ENCODE results near the gene DESI1. TPM values are rescaled to one million over a fixed set of nuclear protein-coding genes. Genes with fewer than 3 reads are reported as not detected.
A peak's percentile ranks its signal among the peaks of the same experiment; 100 is the strongest.

Gene DESI1
- total RNA-seq, 1 donor from 2014 or later: 22.7 TPM

DNA sequence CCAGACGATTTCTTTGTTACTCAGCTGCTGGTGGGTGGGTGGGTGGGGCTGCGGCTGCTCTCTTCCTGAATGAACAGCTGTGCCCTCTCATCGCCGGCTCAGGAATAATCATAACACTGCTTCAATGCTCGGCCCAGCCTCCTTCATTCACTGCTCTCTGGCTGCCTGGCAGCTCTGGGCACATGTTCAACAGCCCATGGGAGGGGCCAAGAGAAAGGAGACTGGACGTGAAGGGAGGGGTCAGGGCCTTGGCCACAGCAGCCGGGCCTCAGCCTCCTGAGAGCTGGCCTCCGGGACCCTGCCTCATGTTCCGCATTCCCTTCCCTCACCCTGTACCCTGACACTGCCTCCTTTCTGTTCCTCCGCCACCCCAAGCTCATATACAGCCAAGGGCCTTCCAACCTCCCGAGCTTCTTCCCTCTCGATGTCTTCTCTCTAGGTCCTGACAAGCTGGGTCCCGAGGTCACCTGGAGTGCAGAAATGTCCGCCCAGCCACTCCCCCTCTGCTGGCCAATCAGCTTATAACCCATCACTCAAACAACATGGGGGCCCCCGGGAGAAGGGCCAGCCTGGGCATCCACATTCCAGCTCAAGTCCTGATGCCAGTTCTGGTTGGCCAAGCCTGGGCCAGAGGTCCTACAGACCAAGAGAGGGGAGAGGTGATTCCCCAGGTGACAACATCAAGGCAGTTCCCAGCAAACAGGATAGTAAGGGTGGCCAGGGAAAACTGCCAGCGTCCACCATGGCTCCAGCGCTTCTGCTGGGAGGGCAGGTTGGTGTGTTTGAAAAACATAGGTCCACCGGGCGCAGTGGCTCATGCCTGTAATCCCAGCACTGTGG, 63.2 kb downstream of the DESI1 start:
- Mint-ChIP-seq H3K36me3 (no peaks in the 10 kb centered on the region), H3K9me3 (peaks cover 2% of the 10 kb centered on the region), H3K4me1 (peaks cover 62% of the 10 kb centered on the region), H3K27ac (peak overlapping the region; percentile 88), H3K27me3 (ENCODE audit: insufficient read depth, low read depth) (peaks cover 25% of the 10 kb centered on the region), H3K4me3 (peak overlapping the region; percentile 18)
- Histone ChIP-seq H3K4me3 (no peak overlapping the region), H3K4me2 (peak overlapping the region; percentile 29), H3K36me3 (no peaks in the 10 kb centered on the region), H3K27me3 (no peaks in the 10 kb centered on the region), H3K9ac (no peak overlapping the region), H4K20me1 (ENCODE audit: low read depth) (no peaks in the 10 kb centered on the region), H3F3A (ENCODE audit: low read depth) (no peaks in the 10 kb centered on the region), H3K79me2 (ENCODE audit: low read depth) (no peaks in the 10 kb centered on the region), H3K27ac (no peak overlapping the region), H2AFZ (replicated peaks) (peak overlapping the region; percentile 63), H3K4me1 (peaks cover 22% of the 10 kb centered on the region), H3K9me3 (ENCODE audit: low read depth) (no peaks in the 10 kb centered on the region)
- TF ChIP-seq EZH2 (IDR thresholded peaks at IDR 0.05) (no peak), EZH2phosphoT487 (IDR thresholded peaks at IDR 0.05) (no peak)
- TF ChIP-seq, protein P1, sequence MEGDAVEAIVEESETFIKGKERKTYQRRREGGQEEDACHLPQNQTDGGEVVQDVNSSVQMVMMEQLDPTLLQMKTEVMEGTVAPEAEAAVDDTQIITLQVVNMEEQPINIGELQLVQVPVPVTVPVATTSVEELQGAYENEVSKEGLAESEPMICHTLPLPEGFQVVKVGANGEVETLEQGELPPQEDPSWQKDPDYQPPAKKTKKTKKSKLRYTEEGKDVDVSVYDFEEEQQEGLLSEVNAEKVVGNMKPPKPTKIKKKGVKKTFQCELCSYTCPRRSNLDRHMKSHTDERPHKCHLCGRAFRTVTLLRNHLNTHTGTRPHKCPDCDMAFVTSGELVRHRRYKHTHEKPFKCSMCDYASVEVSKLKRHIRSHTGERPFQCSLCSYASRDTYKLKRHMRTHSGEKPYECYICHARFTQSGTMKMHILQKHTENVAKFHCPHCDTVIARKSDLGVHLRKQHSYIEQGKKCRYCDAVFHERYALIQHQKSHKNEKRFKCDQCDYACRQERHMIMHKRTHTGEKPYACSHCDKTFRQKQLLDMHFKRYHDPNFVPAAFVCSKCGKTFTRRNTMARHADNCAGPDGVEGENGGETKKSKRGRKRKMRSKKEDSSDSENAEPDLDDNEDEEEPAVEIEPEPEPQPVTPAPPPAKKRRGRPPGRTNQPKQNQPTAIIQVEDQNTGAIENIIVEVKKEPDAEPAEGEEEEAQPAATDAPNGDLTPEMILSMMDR (IDR thresholded peaks at IDR 0.05): no peak
- no peak for DNase-seq (ENCODE audit: low spot score)

DNA sequence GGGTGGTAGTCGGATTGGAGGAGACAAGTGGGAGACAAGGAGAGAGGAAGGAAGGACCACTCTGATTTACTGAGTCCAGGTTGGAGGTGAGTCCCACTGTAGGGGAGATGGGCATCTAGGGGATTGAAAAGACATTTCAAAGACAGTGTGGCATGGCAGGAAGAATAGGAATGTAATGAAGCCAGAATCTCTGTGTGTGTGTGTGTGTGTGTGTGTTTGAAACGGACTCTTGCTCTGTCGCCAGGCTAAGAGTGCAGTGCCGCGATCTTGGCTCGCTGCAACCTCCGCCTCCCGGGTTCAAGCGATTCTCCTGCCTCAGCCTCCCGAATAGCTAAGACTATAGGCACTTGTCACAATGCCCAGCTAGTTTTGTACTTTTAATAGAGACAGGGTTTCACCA, 64.3 kb downstream of the DESI1 start:
- H3K4me1 ChIP-seq: peaks cover 22% of the 10 kb centered on the region
- no peak for TF ChIP-seq EZH2 (IDR thresholded peaks at IDR 0.05)
- TF ChIP-seq, protein P1 (IDR thresholded peaks at IDR 0.05): no peak
- Mint-ChIP-seq H3K4me3 (peak overlapping the region; percentile 31), H3K36me3 (no peaks in the 10 kb centered on the region), H3K27me3 (ENCODE audit: insufficient read depth, low read depth) (peaks cover 21% of the 10 kb centered on the region), H3K9me3 (peaks cover 2% of the 10 kb centered on the region), H3K27ac (peak overlapping the region; percentile 50), H3K4me1 (peaks cover 57% of the 10 kb centered on the region)
- peaks cover 3% of the 10 kb centered on the region for H3F3A ChIP-seq (ENCODE audit: low read depth)
- H3K27me3 ChIP-seq: no peaks in the 10 kb centered on the region
- no peaks in the 10 kb centered on the region for H3K9me3 ChIP-seq (ENCODE audit: low read depth)
- H3K79me2 ChIP-seq (ENCODE audit: low read depth): no peaks in the 10 kb centered on the region
- H2AFZ ChIP-seq (replicated peaks): no peak overlapping the region
- no peaks in the 10 kb centered on the region for H4K20me1 ChIP-seq (ENCODE audit: low read depth)
- H3K4me2 ChIP-seq: no peak overlapping the region
- no peaks in the 10 kb centered on the region for H3K36me3 ChIP-seq
- no peak for DNase-seq (ENCODE audit: low spot score)
- H3K4me3 ChIP-seq: no peak overlapping the region
- no peak overlapping the region for H3K9ac ChIP-seq
- no peak overlapping the region for H3K27ac ChIP-seq

DNA sequence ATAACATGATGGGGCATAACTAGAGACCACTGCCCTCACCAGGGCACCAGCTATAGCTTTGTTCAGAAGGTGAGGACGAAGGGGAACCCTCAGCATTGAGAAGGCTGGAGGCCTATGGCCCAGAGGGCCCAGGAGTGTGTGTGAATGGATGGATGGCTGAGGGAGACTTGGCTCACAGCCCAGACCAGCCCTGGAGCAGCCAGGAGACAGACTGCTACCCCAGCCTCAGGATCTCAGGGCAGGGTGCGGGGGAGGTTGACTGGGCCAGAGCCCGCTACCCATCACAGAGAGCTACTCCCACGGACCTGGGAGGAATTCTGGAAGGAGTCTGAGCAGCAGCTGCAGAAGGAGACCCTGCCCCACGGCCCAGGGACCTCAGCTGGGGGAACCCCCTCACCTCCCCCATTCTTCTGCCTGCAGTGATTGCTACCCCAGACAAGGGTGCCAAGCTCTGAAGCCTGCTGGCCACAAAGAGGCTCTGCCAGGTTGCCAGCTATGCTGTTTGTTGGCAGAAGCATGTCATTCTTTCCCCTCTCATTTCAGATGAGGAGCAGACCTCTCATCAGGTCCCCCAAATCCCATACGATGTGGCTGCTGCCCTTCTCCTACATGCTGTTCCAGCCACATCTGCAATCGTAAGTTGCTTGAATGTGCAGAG, 65.4 kb downstream of the DESI1 start:
- TF ChIP-seq EZH2phosphoT487 (IDR thresholded peaks at IDR 0.05) (no peak), EZH2 (IDR thresholded peaks at IDR 0.05) (no peak)
- TF ChIP-seq, protein P1 (IDR thresholded peaks at IDR 0.05): no peak
- Histone ChIP-seq H3F3A (ENCODE audit: low read depth) (peaks cover 3% of the 10 kb centered on the region), H3K36me3 (no peaks in the 10 kb centered on the region), H4K20me1 (ENCODE audit: low read depth) (no peaks in the 10 kb centered on the region), H3K27me3 (no peaks in the 10 kb centered on the region), H3K9me3 (ENCODE audit: low read depth) (no peaks in the 10 kb centered on the region), H2AFZ (replicated peaks) (no peak overlapping the region), H3K27ac (no peak overlapping the region), H3K4me3 (no peak overlapping the region), H3K79me2 (ENCODE audit: low read depth) (no peaks in the 10 kb centered on the region), H3K9ac (no peak overlapping the region), H3K4me2 (no peak overlapping the region), H3K4me1 (peaks cover 16% of the 10 kb centered on the region)
- Mint-ChIP-seq H3K36me3 (no peaks in the 10 kb centered on the region), H3K9me3 (no peaks in the 10 kb centered on the region), H3K4me1 (peaks cover 50% of the 10 kb centered on the region), H3K4me3 (no peak overlapping the region), H3K27me3 (ENCODE audit: insufficient read depth, low read depth) (peaks cover 17% of the 10 kb centered on the region), H3K27ac (peak overlapping the region; percentile 88)
- DNase-seq (ENCODE audit: low spot score): no peak
